ENCODE results near the gene SLC6A8.
A peak's percentile ranks its signal among the peaks of the same experiment; 100 is the strongest.
"Not testable (repeated sequence)": the region's sequence is repeated elsewhere in the genome, so short reads cannot be mapped to it uniquely, and the experiment has no call there.

The SLC6A8 gene

DNA sequence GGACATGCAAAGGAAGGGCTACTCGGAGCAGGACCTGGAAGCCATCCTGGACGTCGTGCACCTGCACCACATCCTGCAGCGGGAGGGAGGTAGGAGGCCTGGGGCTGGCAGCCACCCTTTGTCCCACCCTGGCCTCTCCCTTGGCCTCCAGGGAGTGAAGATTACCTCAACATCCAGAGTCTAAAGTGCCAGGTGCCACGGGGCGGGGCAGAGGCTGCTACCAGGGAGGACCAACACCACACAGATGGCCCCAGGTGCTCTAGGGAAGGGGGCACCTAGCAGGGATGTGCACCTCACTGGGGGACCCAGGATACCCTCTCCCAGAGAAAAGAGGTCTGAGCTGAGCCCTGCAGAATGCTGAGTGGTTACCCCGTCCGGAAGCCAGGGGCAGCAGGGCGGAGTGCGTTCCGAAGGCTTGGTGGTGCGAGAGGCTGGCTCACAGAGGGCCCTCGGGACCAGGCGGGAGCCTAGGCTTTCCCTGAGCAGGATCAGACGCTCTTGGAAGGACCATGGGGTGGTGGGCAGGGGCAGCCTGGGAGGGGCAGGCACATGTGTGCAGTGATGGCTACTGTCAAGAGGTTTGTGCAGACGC, 53.0 kb downstream of the SLC6A8 start:
- Histone ChIP-seq H3K27ac (no peak overlapping the region), H3K4me3 (no peak overlapping the region)

- no peak overlapping the region for H3K27ac ChIP-seq
Observed at GRCh38 chrX:153741446-153741845, 53.7 kb downstream of the SLC6A8 start.

DNA sequence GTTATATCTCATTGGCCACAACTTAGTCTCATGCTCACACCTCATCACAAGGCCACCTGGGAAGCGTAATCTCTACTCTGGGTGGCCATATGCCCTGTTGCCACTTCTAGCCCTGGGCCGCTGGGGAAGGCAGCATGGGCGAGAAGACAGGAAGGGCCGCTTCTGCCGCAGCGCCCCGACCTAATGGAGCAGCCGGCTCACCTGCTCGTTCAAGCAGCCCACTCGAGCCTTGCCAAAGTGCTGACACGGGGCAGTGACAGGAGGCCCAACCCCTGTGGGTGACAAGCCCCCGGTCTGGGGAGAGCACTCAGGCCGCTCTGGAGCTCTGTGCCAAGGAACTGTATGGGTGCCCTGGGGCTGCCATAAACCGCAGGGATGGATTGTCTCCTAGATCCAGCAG, 54.4 kb downstream of the SLC6A8 start:
- not testable (repeated sequence) for H3K27ac ChIP-seq, H3K4me3 ChIP-seq

More at GRCh38 chrX:153741446-153741845, 53.7 kb downstream of the SLC6A8 start:
- no peak overlapping the region for H3K4me3 ChIP-seq

DNA sequence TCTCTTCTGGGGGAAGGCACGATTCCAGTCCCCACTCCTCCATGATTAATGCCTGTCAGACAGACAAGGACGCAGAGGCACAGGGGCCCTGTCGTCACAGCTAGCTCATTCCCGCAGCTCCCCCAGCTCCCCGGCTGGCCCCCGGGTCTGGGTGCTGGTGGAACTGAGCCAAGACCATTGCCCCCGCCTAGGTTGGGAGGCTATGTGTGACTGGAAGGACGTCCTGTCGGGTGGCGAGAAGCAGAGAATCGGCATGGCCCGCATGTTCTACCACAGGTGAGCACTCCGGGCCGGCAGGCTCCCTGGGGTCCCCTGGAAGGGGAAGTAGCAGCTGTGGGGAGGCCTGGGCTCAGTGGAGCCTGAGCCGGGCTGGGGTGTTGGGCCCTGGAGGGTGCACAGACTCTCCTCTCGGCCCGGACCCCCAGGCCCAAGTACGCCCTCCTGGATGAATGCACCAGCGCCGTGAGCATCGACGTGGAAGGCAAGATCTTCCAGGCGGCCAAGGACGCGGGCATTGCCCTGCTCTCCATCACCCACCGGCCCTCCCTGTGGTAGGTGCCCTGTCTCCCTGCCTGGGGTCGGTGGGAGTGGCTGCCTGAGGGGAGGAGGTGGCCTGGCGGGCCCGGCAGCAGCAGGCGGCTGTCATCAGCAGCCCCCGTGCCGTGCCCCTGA, 55.2 kb downstream of the SLC6A8 start:
- H3K27ac ChIP-seq, H3K4me3 ChIP-seq: not testable (repeated sequence)

GRCh38 chrX:153743468-153744209, 55.9 kb downstream of the SLC6A8 start:
- H3K4me3 ChIP-seq: not testable (repeated sequence)
- peak overlapping the region in 2 of 21 experiments; percentile 14 to 31 for H3K27ac ChIP-seq

- H3K4me3 ChIP-seq: no peak overlapping the region
- H3K27ac ChIP-seq: peak overlapping the region in 2 of 21 experiments; percentile 14 to 31
Observed at GRCh38 chrX:153744210-153745066, 56.7 kb downstream of the SLC6A8 start.

DNA sequence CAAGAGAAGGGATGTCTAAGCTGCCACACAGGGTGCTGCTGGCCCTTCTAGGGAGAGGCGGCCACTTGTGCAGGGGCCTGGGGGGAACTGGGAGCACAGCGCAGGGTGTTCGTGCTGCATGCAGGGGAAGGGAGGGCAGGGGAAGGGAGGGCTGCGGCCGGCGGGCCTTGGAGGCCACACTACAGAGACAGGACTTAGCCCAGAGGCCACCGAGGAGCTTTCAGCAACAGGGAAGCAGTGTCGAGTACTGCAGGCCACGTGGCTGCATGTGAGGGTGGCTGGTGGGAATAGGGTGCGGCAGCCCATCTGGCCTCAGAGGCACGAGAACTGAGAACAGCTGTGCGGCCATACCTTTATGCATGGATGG, 57.3 kb downstream of the SLC6A8 start:
- not testable (repeated sequence) for H3K4me3 ChIP-seq, H3K27ac ChIP-seq

Measured in skin epidermis (tissue), 12 donors.